A673 (cell line): ENCODE measurements around the gene CDC45. TPM values are rescaled to one million over a fixed set of nuclear protein-coding genes. Genes with fewer than 3 reads are reported as not detected.

Experiments
- BruUV-seq: library from RNA; stranded (reverse); fragments of 400-500 nt; replicated peaks from 2 replicates; lab custom pipeline; 2021; lab: Mats Ljungman, UMichigan
- CTCF ChIA-PET: fragments of 300-600 bp; sonication (Branson Sonifier 250); formaldehyde crosslinking; loops from one replicate; lab custom pipeline; 2022; ENCODE audit warnings: antibody characterized with exemption; lab: Charles Lee
- POLR2A ChIA-PET: fragments of 300-600 bp; sonication (Branson Sonifier 250); formaldehyde crosslinking; loops from one replicate; lab custom pipeline; 2022; ENCODE audit warnings: antibody characterized with exemption; ENCODE audit not compliant: low non-redundant PET; lab: Charles Lee
- DNase-seq: peaks from one replicate; pipeline ENCODE4 v3.0.0-alpha.2; 2015; ENCODE audit warnings: low spot score
- H3K27ac ChIP-seq: fragments of 200-600 bp; sonication (generic); 2 replicates; pipeline ENCODE4 v1.5.1; 2016; ENCODE audit warnings: mixed run types, low read depth, mild to moderate bottlenecking, mixed read lengths, antibody characterized with exemption, low read length; ENCODE audit not compliant: poor library complexity, severe bottlenecking
- H3K27me3 ChIP-seq: fragments of 200-600 bp; sonication (generic); replicated peaks from 2 replicates; pipeline ENCODE4 v1.6.1; 2017; ENCODE audit warnings: mixed run types, low read depth, mild to moderate bottlenecking, mixed read lengths, antibody characterized with exemption, low read length; ENCODE audit not compliant: insufficient read depth, poor library complexity
- H3K36me3 ChIP-seq: fragments of 200-600 bp; sonication (generic); 2 replicates; pipeline ENCODE4 v1.6.1; 2016; ENCODE audit warnings: mixed run types, mild to moderate bottlenecking, mixed read lengths, antibody characterized with exemption, low read length; ENCODE audit not compliant: insufficient read depth, poor library complexity, severe bottlenecking
- H3K4me1 ChIP-seq: fragments of 200-600 bp; sonication (generic); 2 replicates; pipeline ENCODE4 v1.6.1; 2017; ENCODE audit warnings: mixed run types, mild to moderate bottlenecking, mixed read lengths, antibody characterized with exemption, low read length; ENCODE audit not compliant: insufficient read depth, poor library complexity, severe bottlenecking
- H3K4me3 ChIP-seq: fragments of 200-600 bp; sonication (generic); 2 replicates; pipeline ENCODE4 v1.5.1; 2016; ENCODE audit warnings: low read depth, mixed run types, mild to moderate bottlenecking, mixed read lengths, low read length; ENCODE audit not compliant: poor library complexity, severe bottlenecking
- H3K9me3 ChIP-seq: fragments of 200-600 bp; sonication (generic); 2 replicates; pipeline ENCODE4 v1.6.1; 2016; ENCODE audit warnings: mixed run types, low read depth, mild to moderate bottlenecking, mixed read lengths, antibody characterized with exemption, low read length; ENCODE audit not compliant: poor library complexity, severe bottlenecking
- CTCF ChIP-seq: fragments of 300-800, 200-600 bp; sonication (generic); conservative IDR thresholded peaks from 2 replicates; pipeline ENCODE4 v1.5.1; 2017; ENCODE audit warnings: low read depth, mild to moderate bottlenecking, antibody characterized with exemption, low read length, moderate library complexity, mixed read lengths
- EZH2 ChIP-seq: fragments of 200-600 bp; sonication (generic); IDR thresholded peaks from 2 replicates; pipeline ENCODE4 v1.6.1; 2017; ENCODE audit warnings: borderline replicate concordance, low read depth, mild to moderate bottlenecking, mixed read lengths, antibody characterized with exemption, low read length; ENCODE audit not compliant: poor library complexity, severe bottlenecking
- intact Hi-C: fragments of 100-400 bp; cut with micrococcal nuclease; formaldehyde crosslinking; loops from one replicate; pipeline ENCODE4 v1.10.0; 2022; ENCODE audit not compliant: unreplicated experiment
- total RNA-seq: library from RNA; stranded (reverse); gene quantifications from 2 replicates; pipeline ENCODE4 v1.2.3, GENCODE V29; 2021

The CDC45 gene
- total RNA-seq, 1 experiment from 2014 or later, result 79.2 TPM

GRCh38 chr22:19453718-19454117, 26.0 kb upstream of the CDC45 start:
- no peaks in the 10 kb centered on the region for H3K27me3 ChIP-seq
- H3K36me3 ChIP-seq, result peaks cover 63% of the 10 kb centered on the region
- no peaks in the 10 kb centered on the region for H3K4me1 ChIP-seq
- ChIA-PET CTCF (no interaction called here), POLR2A (no interaction called here)
- no peak overlapping the region for H3K27ac ChIP-seq
- no peak for DNase-seq
- TF ChIP-seq CTCF (no peak), EZH2 (no peak)
- BruUV-seq, result no TSS peak
- intact Hi-C loops, result no loop called here
- H3K9me3 ChIP-seq, result no peaks in the 10 kb centered on the region
- no peak overlapping the region for H3K4me3 ChIP-seq

- Histone ChIP-seq H3K4me1 (no peaks in the 10 kb centered on the region), H3K36me3 (peaks cover 67% of the 10 kb centered on the region), H3K27ac (no peak overlapping the region), H3K27me3 (no peaks in the 10 kb centered on the region), H3K9me3 (no peaks in the 10 kb centered on the region), H3K4me3 (no peak overlapping the region)
- intact Hi-C loops, result no loop called here
- ChIA-PET CTCF (no interaction called here), POLR2A (no interaction called here)
- BruUV-seq, result no TSS peak
- DNase-seq, result no peak
- TF ChIP-seq EZH2 (no peak), CTCF (no peak)
Measured at GRCh38 chr22:19454156-19454555, 25.6 kb upstream of the CDC45 start.

GRCh38 chr22:19455033-19455432, 24.7 kb upstream of the CDC45 start:
- Histone ChIP-seq H3K4me1 (no peaks in the 10 kb centered on the region), H3K9me3 (no peaks in the 10 kb centered on the region), H3K36me3 (peaks cover 68% of the 10 kb centered on the region), H3K27me3 (no peaks in the 10 kb centered on the region), H3K4me3 (no peak overlapping the region), H3K27ac (no peak overlapping the region)
- intact Hi-C loops, result no loop called here
- POLR2A ChIA-PET, result no interaction called here
- no TSS peak for BruUV-seq
- TF ChIP-seq CTCF (no peak), EZH2 (no peak)
- no peak for DNase-seq
- CTCF ChIA-PET, result no interaction called here
